Uterus (tissue), 2 donors: ENCODE measurements around the gene VGF.

Experiments
- POLR2A ChIP-seq, 2 donors: fragments of 450-650 bp; IDR thresholded peaks; one replicate each; pipeline ENCODE4 v1.6.1; 2016; ENCODE audit warnings: antibody characterized with exemption in 2 of 2, mild to moderate bottlenecking in 1 of 2, moderate library complexity in 1 of 2
- TF ChIP-seq, protein P1 (sequence below), 4 experiments: fragments of 200-600 bp in 2 of 4; fragments of 450-650 bp in 2 of 4; sonication (generic) in 2 of 4; IDR thresholded peaks; one replicate each; pipeline ENCODE4 v1.5.1; 2016 to 2019; ENCODE audit warnings: antibody characterized with exemption in 4 of 4, mild to moderate bottlenecking in 2 of 4, moderate library complexity in 1 of 4

DNA sequence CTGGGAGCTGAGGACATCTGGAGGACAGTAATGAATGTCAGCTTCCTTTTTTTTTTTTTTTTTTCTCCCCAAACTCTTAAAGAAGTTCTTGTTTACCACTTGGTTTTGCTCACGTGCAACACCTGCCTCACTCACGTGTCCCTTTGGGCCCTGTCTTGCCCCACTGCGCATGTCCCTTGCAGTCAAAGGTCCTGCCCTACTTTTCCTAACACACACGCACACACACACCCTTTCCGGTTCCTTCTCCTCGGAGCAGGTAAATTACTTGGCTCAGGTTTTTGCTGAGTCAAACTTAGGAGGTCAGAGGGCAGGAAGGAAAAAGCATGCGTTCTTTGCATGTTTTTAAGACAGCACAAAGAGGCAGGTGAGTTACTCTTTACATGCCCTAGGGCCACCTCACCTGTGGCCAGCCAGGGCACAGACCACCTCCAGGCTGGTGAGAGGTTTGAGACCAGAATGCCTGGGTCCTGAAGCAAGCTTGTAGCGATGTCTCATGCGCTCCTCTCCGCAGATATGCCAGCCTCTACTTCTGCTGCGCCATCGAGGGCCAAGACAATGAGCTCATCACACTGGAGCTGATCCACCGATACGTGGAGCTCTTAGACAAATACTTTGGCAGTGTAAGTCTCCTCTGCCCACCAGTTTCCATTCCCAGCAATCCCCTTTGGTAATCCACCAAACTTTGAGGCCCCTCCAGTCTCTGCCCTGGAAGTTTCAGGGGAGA lies 8.3 kb downstream of the VGF start:
- TF ChIP-seq, protein P1, sequence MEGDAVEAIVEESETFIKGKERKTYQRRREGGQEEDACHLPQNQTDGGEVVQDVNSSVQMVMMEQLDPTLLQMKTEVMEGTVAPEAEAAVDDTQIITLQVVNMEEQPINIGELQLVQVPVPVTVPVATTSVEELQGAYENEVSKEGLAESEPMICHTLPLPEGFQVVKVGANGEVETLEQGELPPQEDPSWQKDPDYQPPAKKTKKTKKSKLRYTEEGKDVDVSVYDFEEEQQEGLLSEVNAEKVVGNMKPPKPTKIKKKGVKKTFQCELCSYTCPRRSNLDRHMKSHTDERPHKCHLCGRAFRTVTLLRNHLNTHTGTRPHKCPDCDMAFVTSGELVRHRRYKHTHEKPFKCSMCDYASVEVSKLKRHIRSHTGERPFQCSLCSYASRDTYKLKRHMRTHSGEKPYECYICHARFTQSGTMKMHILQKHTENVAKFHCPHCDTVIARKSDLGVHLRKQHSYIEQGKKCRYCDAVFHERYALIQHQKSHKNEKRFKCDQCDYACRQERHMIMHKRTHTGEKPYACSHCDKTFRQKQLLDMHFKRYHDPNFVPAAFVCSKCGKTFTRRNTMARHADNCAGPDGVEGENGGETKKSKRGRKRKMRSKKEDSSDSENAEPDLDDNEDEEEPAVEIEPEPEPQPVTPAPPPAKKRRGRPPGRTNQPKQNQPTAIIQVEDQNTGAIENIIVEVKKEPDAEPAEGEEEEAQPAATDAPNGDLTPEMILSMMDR (IDR thresholded peaks at IDR 0.05) = no peak
- TF ChIP-seq POLR2A (IDR thresholded peaks at IDR 0.05) = no peak
